GM12892 (cell line): Measurements from ENCODE around the gene RRP36.
"Not testable (repeated sequence)": the region's sequence is repeated elsewhere in the genome, so short reads cannot be mapped to it uniquely, and the experiment has no call there.

Experiments used
- DNase-seq: peaks from one replicate; pipeline ENCODE4 v3.0.0; 2011; ENCODE audit not compliant: insufficient read length
- FAIRE-seq: peaks from 2 replicates; lab custom pipeline; 2011; peaks lifted over from hg19 to GRCh38; lab: Jason Lieb, UNC
- POLR2A ChIP-seq: IDR thresholded peaks from 2 replicates; pipeline ENCODE4 v1.6.1; 2011; ENCODE audit warnings: low read depth, low read length, control low read depth
- POLR2AphosphoS5 ChIP-seq: IDR thresholded peaks from 2 replicates; pipeline ENCODE4 v1.6.1; 2011; ENCODE audit warnings: low read depth, low read length, control low read depth
- TAF1 ChIP-seq: IDR thresholded peaks from 2 replicates; pipeline ENCODE4 v1.6.1; 2011; ENCODE audit warnings: low read depth, mild to moderate bottlenecking, control low read depth, low read length, borderline replicate concordance

RRP36 gene

GRCh38 chr6:43029120-43029519 is 7.7 kb downstream of the RRP36 start:
- TF ChIP-seq POLR2AphosphoS5 (no peak), TAF1 (no peak), POLR2A (no peak)
- no peak for FAIRE-seq
- DNase-seq: no peak

- DNase-seq (no peak), FAIRE-seq (no peak)
- no peak for TF ChIP-seq POLR2A
- TF ChIP-seq POLR2AphosphoS5: no peak
- no peak for TF ChIP-seq TAF1
These were observed 10.9 kb downstream of the RRP36 start for GRCh38 chr6:43032326-43032725.

GRCh38 chr6:43033496-43034189 is 12.2 kb downstream of the RRP36 start:
- DNase-seq (no peak), FAIRE-seq (no peak)
- TF ChIP-seq POLR2AphosphoS5 (no peak), POLR2A (no peak), TAF1 (no peak)

- FAIRE-seq (no peak), DNase-seq (no peak)
- TF ChIP-seq POLR2A (no peak), TAF1 (no peak), POLR2AphosphoS5 (no peak)
These were observed 12.7 kb downstream of the RRP36 start for GRCh38 chr6:43034190-43034525.

- TF ChIP-seq TAF1: no peak
- no peak for TF ChIP-seq POLR2A
- TF ChIP-seq POLR2AphosphoS5: no peak
- DNase-seq: no peak
- FAIRE-seq: no peak
These were observed 14.2 kb downstream of the RRP36 start for GRCh38 chr6:43035495-43036194.

- no peak for FAIRE-seq
- DNase-seq: no peak
- TF ChIP-seq POLR2AphosphoS5: no peak
- no peak for TF ChIP-seq TAF1
- no peak for TF ChIP-seq POLR2A
These were observed 15.3 kb downstream of the RRP36 start for GRCh38 chr6:43036712-43037111.

GRCh38 chr6:43037197-43037596 is 15.8 kb downstream of the RRP36 start:
- no peak for DNase-seq
- TF ChIP-seq POLR2A (no peak), POLR2AphosphoS5 (no peak), TAF1 (no peak)
- no peak for FAIRE-seq

- FAIRE-seq: no peak
- no peak for DNase-seq
- TF ChIP-seq TAF1 (no peak), POLR2AphosphoS5 (no peak), POLR2A (no peak)
These were observed 16.3 kb downstream of the RRP36 start for GRCh38 chr6:43037706-43038105.

GRCh38 chr6:43038727-43039126 is 17.3 kb downstream of the RRP36 start:
- DNase-seq (no peak), FAIRE-seq (no peak)
- TF ChIP-seq POLR2AphosphoS5: no peak
- TF ChIP-seq TAF1: no peak
- no peak for TF ChIP-seq POLR2A

- no peak for FAIRE-seq
- no peak for DNase-seq
- TF ChIP-seq POLR2AphosphoS5: no peak
These were observed 19.3 kb downstream of the RRP36 start for GRCh38 chr6:43040542-43041257.

GRCh38 chr6:43041475-43041874 is 20.1 kb downstream of the RRP36 start:
- not testable (repeated sequence) for DNase-seq, FAIRE-seq

- no peak for TF ChIP-seq POLR2A
- TF ChIP-seq POLR2AphosphoS5: no peak
- no peak for TF ChIP-seq TAF1
- no peak for FAIRE-seq
- DNase-seq: no peak
These were observed 21.9 kb downstream of the RRP36 start for GRCh38 chr6:43043310-43043709.
